DMS153 (cell line): ENCODE measurements around the gene IL12B.
"Not testable (repeated sequence)": the region's sequence is repeated elsewhere in the genome, so short reads cannot be mapped to it uniquely, and the experiment has no call there.

Source experiments
- DNase-seq: peaks from one replicate; lab custom pipeline; 2025; lab: John Stamatoyannopoulos, UW

Gene IL12B

GRCh38 chr5:159294921-159295320, 35.4 kb downstream of the IL12B start:
- DNase-seq: no peak

- DNase-seq: no peak
These were observed 39.5 kb downstream of the IL12B start for GRCh38 chr5:159290741-159291140.

- no peak for DNase-seq
These were observed 43.8 kb downstream of the IL12B start for GRCh38 chr5:159286420-159287035.

GRCh38 chr5:159274676-159275075, 55.6 kb downstream of the IL12B start:
- DNase-seq: no peak

GRCh38 chr5:159273923-159274322, 56.4 kb downstream of the IL12B start:
- no peak for DNase-seq

- no peak for DNase-seq
These were observed 60.6 kb downstream of the IL12B start for GRCh38 chr5:159269723-159270122.

- DNase-seq: not testable (repeated sequence)
These were observed 63.5 kb downstream of the IL12B start for GRCh38 chr5:159266764-159267163.
